Fibroblast of gingiva (primary cell): ENCODE results near the gene ADAM8.
"Not testable (repeated sequence)": the region's sequence is repeated elsewhere in the genome, so short reads cannot be mapped to it uniquely, and the experiment has no call there.

ENCODE experiments used
- DNase-seq: peaks from one replicate; pipeline ENCODE4 v3.0.0-alpha.2; 2011; ENCODE audit warnings: low read depth

ADAM8 gene

DNA sequence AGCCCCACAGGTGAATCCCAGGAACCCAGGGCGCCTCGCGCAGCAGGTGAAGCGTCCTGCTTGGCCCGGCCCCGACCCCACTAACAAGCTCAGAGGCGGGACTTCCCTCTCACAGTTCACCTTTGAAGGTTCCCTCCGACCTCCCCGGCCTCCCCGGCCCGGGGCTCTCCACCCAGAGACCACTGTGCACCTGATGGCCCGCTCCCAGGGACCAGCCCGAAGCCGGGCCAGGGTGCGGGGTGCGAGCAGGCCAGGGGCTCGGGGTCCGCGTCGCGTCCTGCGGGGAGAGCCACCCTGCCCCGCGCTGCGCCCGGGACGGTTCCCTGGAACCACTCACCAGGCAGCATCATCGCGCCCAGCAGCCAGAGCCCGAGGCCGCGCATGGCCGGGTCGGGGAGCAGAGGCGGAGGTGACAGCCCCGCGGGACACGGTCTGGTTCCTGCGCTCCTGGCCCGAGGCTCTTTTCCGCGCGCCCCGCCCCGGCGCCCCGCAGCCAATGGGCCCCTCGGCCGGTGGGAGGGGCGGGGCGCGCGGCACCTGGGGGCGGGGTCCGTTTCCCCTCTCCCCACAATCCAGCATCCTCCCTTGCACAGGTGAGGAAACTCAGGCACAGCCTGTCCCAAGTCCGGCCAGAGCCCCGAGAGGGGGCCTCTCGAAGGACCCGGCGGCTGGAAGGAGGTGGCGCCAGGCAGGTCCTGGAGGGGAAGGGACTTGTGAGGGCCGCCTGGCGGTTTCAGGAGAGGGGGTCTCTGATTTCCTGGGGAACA is at the start of gene ADAM8:
TSS of gene ADAM8 (minus strand) at position 434 of the 767 bp plus-strand sequence. CDS start at position 383, 51 bp downstream.
- DNase-seq = no peak

DNA sequence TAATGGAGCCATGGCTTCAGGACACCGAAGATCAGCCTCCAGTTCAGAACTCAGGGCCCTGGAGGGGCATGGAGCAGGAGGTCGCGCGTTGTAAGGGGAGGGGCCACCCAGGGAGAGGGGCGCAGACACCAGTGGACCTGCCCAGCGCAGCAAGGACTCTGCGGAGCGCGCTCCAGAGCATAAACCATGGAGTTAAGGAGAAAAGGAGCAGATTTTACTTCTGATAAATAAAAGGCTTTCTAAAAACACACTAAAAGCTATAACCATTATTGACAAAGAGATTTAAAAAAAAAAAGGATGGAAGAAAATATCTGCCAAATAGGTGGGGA is 49.5 kb upstream of the ADAM8 start:
- DNase-seq = no peak

DNA sequence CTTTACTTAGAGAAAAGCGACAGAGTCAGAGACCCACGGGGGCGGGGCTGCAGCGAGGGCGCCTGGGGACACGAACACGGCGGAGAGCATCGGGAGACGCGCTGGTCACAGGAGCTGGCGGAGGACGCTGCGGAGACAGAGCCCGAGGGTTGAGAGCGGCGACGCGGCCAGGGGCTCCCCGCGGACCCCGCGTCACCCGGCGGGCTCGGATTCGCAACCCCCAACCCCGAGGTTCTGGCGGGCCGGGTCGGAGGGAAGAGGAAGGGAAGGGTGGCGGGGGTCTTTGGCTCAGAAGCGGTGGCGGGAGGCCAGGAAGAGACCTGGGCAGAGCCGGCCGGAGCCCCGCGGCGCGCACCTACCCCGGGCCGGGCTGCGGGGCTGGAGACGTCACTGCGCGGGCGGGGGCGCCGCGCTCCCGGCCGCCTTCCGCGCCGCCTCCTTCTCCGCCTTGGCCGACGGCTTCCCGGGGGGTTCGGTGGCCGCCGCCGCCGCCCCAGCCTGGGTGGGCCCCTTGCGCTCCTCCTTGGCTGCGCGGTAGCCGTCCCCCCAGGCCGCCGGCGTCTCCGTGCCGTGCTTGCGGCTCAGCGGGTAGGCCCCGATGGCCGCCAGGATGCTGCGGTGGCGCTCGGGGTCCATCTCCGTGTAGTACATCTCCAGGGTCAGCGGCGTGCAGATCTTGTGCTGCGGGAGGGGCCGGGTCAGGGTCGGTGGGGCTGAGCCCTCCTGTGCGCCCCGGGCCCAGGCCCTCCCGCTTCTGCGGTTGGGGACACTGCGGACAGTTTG is 49.0 kb upstream of the ADAM8 start:
- no peak for DNase-seq

DNA sequence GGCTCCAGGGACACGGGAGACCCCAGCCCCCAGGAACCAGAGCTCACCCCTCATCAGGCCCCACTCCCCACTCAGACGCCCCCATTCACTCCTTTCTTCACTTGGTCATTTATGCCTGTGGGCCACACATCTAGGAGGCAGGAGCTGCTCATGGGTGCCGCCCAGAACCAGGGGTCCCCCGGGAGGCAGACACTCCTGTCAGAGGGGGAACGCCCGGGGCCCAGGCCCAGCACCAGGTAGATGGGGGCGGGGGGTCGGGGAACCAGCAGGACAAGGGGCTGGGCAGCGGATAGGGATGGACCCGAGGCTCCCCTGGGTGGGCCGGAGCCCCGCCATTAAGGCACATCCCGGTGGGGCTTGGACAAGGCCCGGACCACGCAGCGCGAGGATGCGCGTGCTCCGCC is 48.2 kb upstream of the ADAM8 start:
- no peak for DNase-seq

DNA sequence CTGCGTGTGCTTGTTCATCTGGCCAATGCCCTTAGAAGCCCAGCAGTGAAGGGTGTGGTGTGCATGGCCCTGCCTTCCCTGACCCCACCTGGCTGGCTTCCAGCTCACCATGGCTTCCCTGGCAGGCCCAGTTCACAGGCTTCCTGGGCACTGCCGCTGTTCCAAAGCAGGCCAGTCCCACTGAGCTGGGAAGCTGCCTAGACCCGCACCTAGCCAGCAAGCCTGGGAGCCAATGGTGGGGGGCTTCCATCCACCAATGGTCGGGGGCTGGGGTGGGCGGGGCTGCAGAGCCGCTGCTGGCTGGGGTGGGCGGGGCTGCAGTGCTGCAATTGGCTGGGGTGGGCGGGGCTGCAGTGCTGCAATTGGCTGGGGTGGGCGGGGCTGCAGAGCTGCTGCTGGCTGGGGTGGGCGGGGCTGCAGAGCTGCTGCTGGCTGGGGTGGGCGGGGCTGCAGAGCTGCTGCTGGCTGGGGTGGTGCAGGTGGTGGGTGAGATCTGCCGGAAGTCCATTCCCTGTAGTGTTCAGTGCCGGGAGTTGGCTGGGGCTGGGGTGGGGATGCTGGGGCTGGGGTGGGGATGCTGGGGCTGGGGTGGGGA is 47.6 kb upstream of the ADAM8 start:
- DNase-seq = no peak

DNA sequence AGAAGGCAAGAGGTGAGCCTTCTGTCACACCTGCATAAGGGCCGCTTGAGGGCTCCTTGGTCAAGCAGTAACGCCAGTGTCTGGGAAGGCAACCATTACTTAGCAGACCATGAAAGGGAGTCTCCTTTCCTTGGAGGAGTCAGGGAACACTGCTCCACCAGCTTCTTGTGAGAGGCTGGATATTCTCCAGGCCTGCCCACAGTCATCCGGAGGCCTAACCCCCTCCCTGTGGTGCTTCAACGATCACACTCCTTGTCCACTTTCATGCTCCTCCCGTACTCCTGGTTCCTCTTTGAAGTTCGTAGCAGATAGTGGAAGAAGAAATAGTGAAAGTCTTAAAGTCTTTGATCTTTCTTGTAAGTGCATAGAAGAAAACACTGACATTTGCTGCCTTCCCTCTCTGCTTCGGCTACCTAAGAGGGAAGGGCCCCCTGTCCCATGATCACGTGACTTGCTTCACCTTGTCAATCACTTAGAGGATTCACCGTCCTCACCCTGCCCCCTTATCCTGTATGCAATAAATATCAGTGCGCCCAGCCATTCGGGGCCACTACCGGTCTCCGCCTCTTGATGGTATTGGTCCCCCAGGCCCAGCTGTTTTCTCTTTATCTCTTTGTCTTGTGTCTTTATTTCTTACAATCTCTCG is 45.5 kb upstream of the ADAM8 start:
- DNase-seq = not testable (repeated sequence)

DNA sequence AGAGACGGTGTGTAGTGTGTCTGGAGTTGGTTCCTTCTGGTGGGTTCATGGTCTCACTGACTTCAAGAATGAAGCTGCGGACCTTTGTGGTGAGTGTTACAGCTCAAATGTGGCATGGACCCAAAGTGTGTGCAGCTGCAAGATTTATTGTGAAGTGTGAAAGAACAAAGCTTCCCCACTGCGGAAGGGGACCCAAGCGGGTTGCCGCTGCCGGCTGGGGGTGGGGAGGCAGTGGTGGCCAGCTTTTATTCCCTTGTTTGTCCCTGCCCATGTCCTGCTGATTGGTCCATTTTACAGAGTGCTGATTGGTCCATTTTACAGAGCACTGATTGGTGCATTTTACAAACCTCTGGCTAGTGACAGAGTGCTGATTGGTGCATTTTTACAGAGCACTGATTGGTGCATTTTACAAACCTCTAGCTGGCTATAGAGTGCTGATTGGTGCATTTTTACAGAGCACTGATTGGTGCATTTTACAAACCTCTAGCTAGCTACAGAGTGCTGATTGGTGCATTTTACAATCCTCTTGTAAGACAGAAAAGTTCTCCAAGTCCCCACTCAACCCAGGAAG is 44.3 kb upstream of the ADAM8 start:
- DNase-seq = not testable (repeated sequence)

DNA sequence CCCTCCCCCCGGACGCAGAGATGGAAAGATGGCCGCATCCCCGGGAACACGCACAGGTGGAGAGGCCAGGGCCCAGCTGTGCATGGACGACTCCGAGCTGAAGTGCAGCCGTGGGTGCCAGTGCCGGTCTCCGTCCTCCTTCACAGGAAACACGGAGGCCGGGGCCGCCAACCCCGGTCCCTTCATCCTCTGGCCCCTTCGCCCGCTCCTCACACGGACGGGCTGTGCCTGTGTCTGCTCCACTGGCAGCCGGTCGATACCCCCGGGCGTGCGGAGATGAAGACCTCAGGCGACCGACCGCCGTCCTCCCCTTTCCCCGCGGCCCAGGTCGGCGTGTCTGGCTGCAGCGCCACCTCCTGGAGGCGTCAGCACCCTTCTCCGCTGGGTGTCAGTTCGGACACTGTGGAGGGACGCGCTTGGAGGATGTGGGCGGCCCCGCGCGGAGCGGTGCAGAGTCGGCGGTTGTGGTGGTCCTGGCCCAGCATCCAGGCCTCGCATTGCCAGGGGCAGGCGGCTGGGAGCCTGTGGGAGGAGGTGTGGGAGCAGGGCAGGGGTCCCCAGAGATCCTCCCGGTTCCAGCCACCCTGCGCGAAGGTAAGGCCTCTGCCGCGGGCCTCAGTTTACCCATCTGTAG is 41.9 kb upstream of the ADAM8 start:
- DNase-seq = peak; percentile 24

DNA sequence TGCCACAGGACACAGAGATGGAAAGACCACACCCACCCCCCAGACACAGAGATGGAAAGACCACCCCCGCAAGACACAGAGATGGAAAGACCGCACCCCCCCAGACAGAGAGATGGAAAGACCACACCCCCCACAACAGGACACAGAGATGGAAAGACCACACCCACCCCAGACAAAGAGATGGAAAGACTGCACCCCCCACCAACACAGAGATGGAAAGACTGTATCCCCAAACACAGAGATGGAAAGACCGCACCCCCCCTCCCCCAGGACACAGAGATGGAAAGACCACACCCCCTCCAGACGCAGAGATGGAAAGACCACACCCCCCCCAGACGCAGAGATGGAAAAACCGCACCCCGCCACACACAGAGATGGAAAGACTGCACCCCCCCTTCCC is 40.1 kb upstream of the ADAM8 start:
- DNase-seq = no peak

DNA sequence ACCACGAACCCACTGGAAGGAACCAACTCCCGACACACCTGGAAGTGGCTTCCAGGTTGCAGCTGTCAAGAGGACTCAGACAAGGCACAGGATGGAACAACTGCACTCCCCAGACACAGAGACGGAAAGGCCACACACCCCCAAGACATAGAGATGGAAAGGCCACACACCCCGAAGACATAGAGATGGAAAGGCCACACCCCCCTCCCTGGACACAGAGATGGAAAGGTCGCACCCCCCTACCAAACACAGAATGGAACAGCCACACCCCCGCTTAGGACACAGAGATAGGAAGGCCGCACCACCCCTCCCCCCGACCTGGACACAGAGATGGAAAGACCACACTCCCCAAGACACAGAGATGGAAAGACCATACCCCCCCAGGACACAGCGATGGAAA is 39.6 kb upstream of the ADAM8 start:
- no peak for DNase-seq

DNA sequence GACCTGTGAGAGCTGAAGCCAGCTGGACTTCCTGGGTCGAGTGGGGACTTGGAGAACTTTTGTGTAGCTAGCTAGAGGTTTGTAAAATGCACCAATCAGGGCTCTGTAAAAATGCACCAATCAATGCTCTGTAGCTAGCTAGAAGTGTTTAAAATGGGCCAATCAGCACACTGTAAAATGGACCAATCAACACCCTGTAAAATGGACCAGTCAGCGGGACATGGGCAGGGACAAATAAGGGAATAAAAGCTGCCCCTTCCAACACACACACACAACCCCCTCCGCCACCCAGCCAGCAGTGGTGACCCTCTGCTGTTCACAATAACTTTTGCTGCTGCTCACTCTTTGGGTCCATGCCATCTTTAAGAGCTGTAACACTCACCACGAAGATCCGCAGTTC is 39.2 kb upstream of the ADAM8 start:
- DNase-seq = no peak

DNA sequence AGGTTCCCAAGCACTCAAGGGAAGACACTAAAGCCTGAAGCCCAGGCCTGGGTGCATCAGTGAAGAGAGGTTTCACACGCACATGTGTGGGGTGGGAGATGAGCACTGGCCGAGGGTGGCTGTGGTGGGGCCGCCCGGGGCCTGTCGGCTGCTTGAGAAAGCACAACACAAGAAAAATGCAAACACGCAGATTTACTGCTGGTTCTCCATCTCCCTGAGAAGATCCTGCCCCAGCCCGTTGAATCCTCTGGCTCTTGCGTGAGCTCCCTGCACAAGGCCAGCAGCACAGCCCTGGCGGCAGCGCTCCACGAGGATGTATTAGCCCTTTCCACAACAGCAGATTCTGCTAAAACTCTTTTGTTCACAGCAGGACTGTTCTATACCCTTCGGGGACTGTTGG is 38.2 kb upstream of the ADAM8 start:
- DNase-seq = no peak

DNA sequence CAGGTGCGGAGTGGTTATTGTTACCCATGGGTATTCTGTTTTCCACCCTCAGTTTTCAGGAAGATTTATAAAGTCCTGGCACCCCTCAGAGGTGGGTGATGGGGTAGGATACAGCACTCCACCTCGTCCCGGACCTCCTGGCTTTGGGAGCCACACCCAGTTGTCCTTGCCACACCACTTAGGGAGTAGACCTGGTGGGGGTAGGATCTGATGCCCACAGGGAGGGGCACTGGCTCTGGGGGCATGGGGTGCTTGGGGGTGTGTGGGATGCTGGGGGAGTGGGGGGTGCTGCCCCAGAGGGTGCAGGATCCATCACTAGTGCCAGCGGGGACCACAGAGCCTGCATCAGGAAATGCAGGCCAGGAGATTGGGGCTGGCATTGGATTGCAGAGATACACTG is 36.5 kb upstream of the ADAM8 start:
- no peak for DNase-seq

DNA sequence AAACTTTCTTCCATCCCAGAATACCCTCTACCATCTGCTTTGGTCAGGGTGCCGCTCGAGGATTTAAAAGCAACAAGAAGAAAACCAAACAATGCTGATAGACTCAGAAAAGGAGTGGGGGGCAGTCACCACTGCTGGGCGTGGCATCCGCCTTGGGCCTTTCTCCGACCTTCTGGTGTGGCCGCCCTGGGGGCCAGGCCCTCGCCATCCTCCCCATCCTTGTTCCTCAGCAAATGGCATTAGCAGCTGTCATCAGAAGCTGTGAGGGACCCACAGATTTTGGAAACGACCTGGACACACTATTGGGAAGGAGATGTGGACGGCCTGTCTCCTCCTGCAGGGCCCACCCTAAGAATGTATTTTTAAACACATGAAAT is 36.1 kb upstream of the ADAM8 start:
- DNase-seq = no peak

DNA sequence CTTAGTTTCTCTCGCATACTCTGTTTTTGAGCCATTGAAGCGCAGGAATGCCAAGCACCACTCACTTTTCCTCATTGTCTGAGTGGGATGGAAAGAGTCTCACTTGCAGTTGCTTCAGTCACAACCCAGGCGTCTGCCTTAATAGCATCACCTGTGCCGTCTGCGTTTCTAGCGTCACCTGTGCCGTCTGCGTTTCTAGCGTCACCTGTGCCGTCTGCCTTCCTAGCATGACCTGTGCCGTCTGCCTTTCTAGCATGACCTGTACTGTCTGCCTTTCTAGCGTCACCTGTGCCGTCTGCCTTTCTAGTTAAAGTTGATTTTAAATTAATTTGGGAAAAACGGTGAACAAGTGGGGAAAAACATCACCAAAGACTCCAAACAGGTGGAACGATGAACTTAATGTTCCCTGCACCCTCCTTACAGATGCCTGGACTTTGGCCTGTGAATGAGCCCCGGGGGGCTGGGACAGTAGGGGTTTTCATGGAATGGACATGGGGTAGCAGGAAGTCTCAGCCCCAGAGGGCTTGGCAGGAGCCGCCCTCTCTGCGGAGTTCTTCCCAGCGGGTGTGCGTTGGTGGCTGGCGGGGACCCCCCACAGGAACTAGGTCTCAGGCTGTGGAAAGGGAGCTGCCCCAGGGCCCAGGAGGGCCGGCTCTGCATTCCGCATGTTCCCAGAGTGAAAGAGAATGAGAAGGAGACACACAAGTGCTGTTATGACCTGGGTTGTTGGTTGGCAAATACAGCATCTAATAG is 35.5 kb upstream of the ADAM8 start:
- no peak for DNase-seq

DNA sequence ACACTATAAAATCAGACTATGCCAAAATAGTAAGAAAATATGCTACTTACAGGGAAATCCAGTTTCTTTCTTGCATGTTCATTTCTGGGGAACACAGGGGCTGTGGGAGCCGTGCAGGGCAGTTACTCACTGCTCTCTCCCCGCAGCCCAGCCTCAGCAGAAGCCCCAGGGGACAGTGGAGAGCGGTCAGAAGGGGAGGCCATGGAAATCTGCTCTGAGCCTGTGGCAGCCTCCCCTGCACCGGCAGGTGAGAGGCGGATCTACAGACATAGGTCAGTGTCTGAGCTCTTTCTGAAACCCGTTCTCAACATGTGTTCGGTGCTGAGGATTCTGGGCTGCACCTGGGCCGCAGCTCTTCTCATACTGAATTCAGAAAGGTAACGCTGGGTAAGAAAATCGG is 34.9 kb upstream of the ADAM8 start:
- DNase-seq = no peak

DNA sequence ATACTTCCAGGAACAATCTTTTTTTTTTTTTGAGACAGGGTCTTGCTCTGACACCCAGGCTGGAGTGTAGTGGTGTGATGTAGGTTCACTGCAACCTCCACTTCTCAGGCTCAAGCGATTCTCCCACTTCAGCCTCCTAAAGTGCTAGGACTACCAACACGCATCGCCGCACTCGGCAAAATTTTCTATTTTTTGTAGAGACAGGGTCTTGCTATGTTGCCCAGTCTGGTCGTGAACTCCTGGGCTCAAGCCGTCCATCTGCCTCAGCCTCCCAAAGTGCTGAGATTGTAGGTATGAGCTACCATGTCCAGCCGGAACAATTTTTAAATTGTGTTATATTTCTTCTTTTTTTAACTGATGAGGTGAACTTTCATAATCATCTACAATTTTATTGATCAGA is 34.1 kb upstream of the ADAM8 start:
- no peak for DNase-seq

DNA sequence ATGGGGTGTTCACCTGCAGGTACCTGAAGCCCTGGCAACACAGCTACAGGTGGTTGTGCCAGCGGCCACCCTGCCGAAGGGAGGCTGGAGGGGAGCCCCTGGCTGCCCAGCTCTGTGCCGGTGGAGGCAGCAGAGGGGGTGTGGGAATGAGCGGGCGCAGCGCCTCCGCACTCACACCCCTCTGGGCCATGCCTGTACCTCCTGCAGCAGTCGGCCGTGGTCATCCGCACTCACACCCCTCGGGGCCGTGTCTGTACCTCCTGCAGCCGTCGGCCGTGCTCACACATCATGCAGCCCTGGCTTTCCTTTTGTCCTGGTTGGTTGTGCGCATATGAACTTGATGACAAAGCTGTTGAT is 33.7 kb upstream of the ADAM8 start:
- no peak for DNase-seq

DNA sequence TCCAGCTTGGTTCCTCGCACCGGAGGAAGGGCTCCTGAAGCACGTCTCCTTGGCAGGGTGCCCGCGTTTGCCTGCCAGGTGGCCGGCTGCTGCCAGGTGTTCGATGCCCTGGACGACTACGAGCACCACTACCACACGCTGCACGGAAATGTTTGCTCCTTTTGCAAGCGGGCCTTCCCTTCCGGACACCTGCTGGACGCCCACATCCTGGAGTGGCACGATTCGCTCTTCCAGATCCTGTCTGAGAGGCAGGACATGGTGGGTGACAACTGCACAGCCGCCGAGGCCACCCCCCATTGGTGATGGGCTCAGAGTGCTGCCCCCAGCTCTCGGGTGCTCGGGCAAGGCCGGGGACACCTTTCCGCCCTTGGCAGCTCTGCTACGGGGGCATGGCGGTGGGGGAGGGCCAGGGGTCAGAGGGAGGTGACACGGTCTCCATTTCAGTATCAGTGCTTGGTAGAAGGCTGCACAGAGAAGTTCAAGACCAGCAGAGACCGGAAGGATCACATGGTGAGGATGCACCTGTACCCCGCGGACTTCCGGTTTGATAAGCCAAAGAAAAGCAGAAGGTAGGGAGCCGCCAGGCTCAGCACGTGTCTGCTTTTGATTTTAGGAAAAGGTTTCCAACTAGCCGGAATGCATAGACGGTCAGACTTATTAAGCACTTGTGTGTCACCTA is 33.2 kb upstream of the ADAM8 start:
- DNase-seq = no peak

DNA sequence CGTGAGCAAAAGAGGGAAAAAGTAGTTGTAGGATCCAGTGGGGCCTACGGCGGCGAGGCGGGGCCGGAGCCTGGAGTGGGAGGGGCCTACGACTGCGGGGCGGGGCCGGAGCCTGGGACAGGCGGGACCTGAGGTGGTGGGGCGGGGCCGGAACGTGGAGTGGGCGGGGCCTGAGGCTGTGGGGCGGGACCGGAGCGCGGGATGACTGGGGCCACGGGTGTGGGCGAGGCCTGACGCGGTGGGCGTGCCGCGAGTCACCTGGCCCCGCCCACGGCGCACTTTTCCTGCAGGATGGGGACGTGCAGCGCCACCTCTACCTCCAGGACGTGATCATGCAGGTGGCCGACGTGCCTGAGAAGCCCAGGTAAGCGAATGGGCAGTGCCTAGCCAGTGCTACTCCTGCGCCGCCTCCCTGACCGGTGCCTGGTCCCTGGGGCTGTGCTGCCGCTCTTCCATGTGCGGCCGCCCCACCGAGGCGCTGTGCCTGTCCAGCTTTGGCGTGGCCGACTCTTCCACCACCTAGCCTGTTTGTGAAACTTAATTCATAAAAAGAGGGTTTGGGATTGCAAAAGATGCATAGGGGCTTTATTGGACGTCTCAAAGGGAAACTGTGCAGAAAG is 32.5 kb upstream of the ADAM8 start:
- peak; percentile 88 for DNase-seq
